Measurements from ENCODE around the gene ANKRD31.
"Not testable (repeated sequence)": the region's sequence is repeated elsewhere in the genome, so short reads cannot be mapped to it uniquely, and the experiment has no call there.

The ANKRD31 gene, protein sequence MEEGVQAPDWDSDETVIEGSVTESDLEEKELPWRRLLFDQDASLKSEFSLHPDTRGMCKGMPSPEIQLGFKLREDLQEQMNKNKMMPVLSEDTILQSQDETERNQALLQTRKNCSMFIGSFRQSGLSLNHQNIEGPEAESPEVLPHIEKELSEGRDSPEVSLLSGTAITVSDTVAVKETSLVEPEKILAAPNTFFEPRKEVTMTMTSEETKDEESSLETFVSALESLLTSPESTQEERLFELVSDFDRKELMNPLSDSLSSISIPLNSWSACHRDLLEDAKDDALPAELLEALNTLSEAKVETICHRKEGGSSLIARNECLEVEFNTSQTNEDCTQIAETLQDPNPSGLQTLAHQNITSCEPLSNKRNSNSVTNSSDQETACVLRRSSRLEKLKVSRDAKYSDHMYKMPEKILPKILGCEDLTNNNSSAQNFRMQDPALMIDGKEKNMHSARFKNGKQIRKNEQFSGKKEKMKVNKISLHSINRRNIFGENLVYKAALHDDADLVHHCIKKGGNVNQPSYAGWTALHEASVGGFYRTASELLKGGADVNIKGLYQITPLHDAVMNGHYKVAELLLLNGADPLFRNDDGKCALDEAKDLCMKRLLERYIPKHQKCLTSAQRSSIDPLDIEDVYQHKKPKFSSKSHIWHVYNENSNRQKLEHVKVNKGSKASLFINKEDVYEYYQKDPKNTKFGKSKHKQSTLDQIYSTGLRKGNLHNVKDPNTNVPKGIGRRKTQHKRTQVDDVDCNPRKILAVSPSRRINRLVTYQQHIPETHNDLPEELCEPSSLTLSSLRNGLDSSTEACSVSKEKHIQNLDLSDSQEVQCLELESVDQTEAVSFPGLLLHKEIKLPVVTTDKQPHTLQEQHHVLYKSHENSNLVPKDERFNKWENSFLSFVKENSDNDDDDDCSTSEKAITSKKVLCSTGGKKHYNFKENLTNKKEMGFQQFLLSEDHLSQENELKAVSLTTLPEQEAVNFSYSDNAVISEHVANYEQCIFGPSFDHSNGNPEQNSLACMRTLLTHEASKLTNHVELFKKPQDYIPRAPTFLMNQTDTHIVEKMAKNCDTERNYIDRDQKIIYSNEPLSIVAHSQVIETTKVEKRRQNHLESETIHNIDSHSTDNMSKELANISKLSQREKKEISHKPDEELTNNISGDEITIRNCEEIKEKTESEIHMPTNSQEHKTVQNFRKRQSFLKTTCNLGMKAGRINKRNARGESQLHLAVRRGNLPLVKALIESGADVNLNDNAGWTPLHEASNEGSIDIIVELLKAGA (N-terminal part only)

DNA sequence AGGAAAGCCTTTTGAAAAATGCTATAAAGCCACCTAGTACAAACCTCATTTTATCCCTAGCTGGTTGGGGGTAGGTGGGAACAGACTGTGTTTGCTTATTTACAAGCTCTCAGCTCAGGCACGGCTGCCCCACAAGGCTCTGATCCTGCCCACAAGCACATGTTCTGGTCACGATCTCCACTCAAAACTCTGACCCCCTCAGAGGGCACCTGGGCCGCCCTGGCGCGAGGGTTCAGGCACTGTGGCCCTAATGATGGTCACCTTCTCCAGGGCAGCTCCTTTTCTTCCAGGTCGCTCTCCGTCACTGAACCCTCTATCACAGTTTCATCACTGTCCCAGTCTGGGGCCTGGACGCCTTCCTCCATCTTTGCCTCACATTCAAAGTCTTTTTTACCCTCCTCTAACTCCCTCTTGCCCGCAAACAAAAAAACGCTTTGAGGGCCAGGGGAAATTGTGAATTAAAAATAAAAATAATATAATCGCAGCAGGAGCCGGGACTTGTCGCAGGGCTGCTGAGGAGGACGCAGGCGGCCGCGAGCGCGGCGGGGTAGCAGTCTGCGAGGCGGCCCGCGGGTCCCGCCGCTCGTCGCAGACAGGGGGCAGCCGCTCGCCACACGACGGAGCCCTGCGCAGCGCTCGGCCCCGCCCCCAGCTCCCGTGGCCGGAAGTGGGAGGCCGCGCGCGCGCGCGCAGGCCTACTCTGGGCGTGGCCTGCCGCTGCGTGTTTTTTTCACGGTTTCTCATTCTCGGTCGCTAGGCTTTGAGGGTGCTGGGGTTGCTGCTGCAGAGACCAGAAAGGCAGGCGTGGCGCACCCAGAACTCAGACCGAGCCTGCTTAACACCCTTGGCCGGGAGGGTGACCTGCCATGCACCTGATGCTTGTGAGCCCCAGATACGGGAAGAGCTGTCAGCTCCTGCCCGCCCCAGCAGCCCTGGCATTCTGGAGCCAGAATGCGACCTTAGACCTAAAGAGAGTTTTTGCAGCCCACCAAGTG is at the start of gene ANKRD31:
Gene ANKRD31, minus strand, starts transcription at position 557 of the 995 bp plus-strand sequence. Its CDS starts 192 bp downstream, at position 365.
- no peak for DNase-seq (ENCODE audit: low read depth)

DNA sequence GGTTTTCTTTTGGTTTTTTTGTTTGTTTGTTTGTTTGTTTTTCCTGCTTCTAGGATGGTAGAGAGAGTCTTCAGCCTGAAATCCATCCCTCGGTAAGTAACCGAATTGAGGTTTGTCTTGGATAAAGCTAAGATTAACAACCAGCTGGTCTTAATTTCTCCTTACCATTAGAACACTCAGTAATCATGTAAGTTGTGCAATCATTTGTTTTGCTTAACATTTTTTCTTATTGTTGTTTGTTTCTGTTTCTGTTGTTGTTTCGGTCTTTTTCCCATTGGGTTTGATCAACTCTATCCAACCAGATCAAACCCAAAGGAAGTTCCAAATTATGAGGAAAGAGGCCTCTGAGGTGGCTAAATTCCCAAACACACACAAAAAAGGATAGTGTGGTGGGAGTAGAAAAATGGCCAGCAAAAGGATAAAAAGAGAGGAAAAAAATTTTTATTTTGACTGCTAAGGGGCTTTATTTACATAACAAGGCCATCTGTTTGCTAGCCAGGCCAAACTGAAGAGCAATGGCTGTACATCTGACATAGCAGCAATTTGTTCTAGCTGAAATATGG is 49.6 kb upstream of the ANKRD31 start:
- no peak for DNase-seq (ENCODE audit: low read depth)

DNA sequence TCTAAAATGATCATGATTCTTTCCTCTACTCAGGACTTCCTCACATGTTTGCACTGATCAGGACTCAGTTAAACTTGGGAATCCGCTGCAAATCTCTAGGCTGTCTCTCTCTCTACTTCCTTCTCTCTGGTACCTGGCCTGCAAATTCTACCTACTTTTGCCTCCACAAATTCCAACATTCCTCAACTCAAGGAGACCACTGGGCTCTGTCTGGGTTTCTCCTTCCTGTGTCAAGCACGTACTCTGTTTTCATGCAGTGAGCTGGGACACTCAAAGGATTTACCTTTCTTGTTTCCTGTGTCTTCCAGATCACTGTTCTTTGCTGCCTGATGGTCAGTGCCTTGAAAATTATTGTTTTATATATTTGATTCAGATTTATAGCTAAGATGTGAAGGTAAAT is 45.9 kb upstream of the ANKRD31 start:
- no peak for DNase-seq (ENCODE audit: low read depth)

DNA sequence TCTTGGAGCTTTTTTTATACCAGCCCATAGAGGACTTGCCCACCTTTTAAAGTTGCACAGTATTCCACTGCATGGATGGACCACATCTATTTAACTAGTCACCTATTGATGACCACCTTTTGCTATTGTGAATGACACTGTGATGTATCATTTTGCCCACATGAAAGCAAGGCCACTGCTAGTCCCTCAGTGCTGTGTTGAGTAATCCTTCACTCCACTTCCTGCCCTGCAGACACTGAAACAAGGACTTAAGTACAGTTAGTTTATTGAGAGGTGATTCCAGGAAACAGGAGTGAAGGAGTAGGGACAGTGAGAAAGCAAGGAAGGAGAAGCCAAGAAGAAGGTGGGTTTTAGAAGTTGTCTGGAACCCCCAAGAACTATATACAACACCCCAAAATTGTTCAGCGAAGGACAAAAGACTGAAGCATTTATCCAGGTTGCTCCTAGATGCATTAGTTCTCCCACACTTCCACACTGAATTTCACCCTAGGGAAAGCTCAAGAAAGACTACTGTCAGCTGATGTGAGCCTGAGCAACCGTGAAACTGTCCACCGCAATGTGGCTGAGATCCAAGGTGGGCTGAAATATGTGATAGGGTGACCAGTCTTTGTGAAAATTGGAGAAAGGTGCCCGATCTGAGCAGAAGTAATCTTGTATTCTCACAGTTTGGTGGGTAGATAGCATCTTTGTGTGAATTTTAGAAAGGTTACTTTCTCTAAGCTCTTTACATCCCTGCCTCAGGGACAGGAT is 45.2 kb upstream of the ANKRD31 start:
- no peak for DNase-seq (ENCODE audit: low read depth)

DNA sequence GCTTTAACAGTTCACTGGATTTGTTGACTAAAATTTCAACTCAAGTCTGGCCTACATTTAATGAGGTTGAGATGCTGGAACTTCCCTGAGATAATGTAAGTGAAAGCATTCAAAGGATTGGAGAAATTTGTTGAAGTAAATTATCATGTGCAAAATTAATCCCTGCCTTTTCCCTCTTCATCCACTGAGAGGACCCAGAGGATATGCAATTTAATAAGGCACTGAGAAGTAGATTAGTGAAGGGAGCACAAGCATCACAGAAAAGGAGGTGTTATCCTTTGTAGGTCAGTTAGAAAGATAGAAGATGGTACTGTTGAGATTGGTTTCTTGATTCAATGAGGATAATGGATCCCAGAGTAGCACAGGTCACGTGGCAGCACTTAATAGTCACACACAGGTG is 42.6 kb upstream of the ANKRD31 start:
- no peak for DNase-seq (ENCODE audit: low read depth)

DNA sequence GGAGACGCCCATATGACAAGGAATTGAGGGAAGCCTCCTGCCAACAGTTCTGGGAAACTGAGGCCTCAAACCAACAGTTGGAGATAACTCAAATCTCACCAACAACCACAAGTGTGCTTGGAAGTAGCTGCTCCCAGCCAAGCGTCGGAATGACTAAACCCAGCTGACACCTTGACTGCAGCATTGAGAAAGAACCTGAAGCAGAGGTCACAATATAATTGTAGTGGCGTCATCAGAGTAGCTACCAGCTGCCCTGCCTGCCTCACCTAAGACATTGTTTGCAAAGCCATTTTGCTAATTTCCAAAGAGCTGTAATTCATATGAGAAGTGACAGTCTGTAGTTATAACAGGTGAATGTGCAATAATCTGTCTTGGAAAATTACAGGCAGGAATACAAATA is 40.8 kb upstream of the ANKRD31 start:
- no peak for DNase-seq (ENCODE audit: low read depth)

DNA sequence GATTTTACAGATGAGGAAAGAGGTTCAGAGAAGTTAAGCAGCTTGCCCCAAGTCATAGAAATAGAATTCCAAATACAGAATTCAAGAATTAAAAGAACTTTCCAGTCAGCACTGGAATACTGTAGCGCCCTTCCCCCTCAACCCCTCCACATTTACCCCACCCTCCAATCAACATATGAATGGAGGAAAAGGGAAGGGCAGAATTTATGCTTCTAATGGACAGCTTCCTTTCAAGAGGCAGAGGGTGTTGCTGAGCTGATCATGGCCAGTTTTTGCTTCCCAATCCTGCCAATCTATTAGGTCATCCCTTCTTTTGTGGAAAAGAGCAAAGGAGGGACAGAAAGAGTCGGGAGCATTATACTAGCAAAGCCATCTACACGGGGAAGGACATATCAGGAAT is 39.1 kb upstream of the ANKRD31 start:
- DNase-seq (ENCODE audit: low read depth): no peak

DNA sequence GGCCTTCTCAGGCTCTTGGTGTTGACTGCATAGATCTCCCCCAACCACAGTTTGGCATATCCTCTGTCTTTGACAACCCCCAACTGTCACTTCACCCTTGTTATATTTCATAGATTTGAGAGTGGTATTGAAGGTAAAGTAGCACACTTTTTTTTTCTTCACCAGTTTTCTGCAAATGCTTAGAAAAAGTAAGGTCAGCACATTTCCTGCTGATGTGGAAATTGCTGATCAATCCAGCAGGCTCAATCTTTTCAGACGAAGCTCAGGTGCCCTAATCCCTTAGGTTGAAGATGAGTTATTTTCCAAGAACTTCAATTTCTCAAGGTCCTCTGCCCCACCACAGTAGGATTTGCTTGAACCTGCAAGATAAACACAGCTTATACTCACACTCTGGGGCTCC is 38.5 kb upstream of the ANKRD31 start:
- DNase-seq (ENCODE audit: low read depth): no peak

DNA sequence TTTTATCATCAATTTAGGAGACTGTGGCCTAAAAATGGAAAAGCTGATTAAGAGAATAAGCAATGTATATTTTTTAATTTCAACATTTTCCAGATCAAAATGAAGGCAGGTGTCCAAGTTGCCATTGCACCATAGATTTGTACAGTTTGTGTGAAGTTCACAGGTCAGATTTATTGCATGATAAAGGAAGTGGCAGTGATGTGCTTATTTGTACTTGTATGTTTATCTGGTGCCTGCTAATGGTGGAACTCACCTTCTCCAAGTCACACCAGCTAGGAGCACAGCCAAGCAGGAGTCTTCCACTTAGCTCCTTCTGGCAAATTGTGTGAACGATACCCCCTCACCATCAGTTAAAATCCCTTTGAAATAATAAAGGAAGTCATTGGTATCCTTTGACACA is 37.8 kb upstream of the ANKRD31 start:
- no peak for DNase-seq (ENCODE audit: low read depth)

DNA sequence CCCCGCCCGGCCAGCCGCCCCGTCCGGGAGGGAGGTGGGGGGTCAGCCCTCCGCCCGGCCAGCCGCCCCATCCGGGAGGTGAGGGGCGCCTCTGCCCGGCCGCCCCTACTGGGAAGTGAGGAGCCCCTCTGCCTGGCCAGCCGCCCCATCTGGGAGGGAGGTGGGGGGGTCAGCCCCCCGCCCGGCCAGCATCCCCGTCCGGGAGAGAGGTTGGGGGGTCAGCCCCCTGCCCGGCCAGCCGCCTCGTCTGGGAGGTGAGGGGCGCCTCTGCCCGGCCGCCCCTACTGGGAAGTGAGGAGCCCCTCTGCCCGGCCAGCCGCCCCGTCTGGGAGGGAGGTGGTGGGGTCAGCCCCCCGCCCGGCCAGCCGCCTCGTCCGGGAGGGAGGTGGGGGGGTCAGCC is 33.9 kb upstream of the ANKRD31 start:
- DNase-seq (ENCODE audit: low read depth): not testable (repeated sequence)

DNA sequence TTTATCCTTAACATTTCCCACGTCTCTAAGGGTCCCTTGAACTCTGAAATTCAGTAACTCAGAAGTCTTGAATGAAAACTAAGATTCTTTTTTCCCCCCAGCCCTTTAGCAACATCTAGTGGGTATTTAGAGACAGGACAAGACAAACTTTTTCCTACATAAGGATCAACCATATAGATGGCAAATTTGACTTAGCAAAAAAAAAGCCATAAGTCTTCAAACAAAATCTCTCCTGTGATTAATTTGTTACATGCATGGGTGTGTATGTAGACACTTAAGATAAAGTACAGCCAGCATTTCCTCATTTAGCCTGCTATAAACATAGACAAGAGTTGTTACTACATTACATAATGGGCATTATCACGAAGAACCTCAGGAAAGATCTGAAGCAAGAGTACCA is 29.1 kb upstream of the ANKRD31 start:
- DNase-seq (ENCODE audit: low read depth): no peak

DNA sequence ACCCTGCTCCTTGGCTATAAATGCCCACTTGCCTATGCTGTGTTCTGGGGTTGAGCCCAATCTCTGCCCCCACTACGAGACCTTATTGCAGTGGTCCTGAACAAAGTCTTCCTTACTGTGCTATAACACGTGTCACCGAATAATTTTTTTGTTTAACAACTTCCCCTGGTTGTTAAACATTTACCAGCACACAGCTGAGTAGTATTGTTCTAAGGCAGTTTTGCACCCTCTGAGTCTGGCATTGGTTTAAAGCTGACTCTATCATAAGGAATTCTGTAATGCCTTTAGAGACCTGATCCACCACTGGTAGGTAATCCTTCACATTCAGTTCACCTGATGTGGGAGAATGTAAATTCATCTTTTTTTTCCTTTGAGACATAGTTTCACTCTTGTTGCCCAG is 25.6 kb upstream of the ANKRD31 start:
- DNase-seq (ENCODE audit: low read depth): no peak

DNA sequence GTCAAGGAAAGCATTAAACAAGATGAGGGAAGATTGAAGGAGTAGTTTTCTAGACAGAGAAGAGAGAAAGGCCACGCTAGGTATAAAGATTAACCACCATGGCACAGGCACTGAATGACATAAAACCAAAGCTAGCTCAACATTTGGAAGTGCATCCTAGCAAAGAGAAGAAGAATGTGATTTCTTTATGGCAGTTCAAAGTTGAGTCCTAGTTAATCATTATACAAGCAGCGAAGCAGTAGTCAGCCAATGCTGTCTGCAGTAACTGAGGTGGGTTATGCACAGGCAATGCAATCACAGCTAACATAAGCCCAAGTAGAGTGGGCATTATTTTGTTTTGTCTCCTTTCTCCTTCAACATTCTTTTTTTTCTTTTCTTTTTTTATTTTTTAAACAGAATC is 24.0 kb upstream of the ANKRD31 start:
- DNase-seq (ENCODE audit: low read depth): no peak

DNA sequence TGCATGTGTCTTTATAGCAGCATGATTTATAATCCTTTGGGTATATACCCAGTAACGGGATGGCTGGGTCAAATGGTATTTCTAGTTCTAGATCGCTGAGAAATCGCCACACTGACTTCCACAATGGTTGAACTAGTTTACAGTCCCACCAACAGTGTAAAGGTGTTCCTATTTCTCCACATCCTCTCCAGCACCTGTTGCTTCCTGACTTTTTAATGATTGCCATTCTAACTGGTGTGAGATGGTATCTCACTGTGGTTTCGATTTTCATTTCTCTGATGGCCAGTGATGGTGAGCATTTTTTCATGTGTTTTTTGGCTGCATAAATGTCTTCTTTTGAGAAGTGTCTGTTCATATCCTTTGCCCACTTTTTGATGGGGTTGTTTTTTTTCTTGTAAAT is 13.8 kb upstream of the ANKRD31 start:
- DNase-seq (ENCODE audit: low read depth): not testable (repeated sequence)

DNA sequence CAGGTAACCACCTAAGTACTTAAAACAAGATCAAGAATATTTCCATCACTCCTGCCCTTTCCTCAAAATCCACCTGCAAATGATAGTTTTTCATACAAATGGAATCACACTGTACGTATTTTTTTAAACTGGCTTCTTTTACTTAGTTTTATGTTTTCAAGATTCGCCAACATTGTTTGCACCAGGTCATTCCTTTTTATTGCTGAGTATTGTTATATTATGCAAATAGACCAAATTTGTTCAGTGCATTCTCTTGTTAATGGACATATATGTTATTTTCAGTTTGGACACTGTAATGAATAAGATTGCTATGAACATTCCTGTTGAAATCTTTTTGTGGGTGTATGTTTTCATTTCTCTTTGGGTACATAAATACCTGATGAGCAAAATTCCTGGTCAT is 8.3 kb upstream of the ANKRD31 start:
- DNase-seq (ENCODE audit: low read depth): no peak

DNA sequence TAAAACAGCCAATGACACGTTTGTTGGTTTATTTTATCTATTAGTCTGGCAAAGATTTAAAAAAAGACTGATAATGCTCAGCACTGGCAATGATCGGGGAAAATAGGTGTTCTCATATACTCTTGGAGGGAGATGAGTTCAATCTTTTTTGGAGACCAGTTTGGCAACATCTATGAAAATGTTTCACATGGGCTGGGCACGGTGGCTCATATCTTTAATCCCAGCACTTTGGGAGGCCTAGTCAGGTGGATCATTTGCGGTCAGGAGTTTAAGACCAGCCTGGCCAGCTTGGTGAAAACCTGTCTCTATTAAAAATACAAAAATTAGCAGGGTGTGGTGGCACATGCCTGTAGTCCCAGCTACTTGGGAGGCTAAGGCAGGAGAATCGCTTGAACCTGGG is 6.8 kb upstream of the ANKRD31 start:
- DNase-seq (ENCODE audit: low read depth): no peak

DNA sequence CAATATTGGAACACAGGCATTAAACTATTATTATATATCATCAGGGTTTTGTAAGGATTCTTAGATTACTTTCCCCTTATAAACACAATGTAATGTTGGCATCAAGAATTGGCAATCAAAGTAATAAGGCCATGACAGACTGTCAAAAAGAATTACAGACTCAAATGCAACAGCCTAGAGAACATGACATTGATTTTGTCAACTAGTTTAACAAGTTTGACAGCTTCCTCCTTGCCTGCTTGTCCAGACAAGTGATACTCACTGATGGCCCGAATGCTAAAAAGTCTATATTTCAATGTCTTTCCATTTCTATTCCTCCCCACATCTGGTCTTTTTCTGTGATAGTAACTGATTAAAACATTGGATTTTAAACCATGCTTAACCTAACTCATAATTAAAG is 6.4 kb upstream of the ANKRD31 start:
- no peak for DNase-seq (ENCODE audit: low read depth)

DNA sequence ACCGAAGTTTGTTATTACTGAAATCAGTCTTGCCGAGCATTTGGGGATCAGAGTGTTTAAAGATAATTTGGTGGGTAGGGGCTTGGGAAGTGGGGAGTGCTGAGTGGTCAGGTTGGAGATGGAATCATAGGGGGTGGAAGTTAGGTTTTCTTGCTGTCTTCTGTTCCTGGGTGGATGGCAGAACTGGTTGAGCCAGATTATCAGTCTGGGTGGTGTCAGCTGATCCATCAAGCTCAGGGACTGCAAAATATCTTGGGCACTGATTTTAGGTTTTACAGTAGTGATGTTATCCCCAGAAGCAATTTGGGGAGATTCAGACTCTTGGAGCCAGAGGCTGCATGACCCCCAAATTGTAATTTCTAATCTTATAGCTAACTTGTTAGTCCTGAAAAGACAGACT is 5.4 kb upstream of the ANKRD31 start:
- DNase-seq (ENCODE audit: low read depth): no peak

DNA sequence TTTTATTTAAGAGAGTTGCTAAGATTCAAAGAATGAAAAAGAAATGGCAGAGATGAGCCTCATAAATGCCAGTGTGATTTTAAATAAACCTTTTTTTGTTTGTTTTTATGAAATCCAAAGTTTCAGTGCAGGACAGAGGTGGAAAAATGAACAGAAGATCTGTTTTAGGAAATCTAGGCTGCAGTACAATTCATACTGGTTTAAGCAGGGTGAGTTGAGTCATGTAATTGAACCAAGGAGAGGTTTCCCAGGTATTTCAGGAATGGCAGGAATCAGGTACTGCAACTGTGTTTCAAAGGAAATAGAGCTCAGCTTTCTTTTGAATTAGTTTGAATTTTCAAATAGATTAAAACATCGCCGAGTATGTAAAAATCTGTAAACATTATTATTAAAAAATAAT is 3.0 kb upstream of the ANKRD31 start:
- no peak for DNase-seq (ENCODE audit: low read depth)

DNA sequence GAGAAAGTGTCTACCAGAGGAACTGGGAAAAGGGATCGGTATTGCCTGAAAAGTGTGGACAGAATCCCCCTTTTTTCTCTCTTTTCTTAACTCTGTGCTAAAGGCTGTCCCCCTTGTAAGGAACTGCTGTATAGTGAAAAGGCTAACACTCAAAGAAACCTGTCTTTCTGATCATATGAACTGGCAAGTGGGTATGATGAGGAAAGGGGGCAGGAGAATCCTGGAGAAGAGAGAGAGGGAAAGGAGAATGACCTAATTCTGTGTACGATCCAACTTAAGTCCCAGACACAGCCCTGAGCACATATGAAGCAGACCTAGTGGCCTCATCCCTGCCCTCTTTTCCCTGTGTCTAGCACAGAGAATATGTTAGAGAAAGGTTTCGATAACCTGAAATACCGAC is 967 bp downstream of the ANKRD31 start:
- DNase-seq (ENCODE audit: low read depth): no peak

All from non-pigmented ciliary epithelial cell (primary cell).